ENCODE data around the gene GPD1L. TPM values are rescaled to one million over a fixed set of nuclear protein-coding genes. Genes with fewer than 3 reads are reported as not detected.

The GPD1L gene
- total RNA-seq, 1 donor from 2014 or later, result 77.9 TPM

GRCh38 chr3:32147933-32148332 is 41.5 kb downstream of the GPD1L start:
- Histone ChIP-seq H3K27ac (no peak overlapping the region), H3K9me3 (no peaks in the 10 kb centered on the region), H3K4me1 (peaks cover 14% of the 10 kb centered on the region), H3K4me3 (no peak overlapping the region), H3K27me3 (ENCODE audit: low read depth) (no peaks in the 10 kb centered on the region), H3K36me3 (peaks cover 68% of the 10 kb centered on the region)
- no peak for TF ChIP-seq CTCF (IDR thresholded peaks at IDR 0.05)
- DNase-seq, result no peak
- intact Hi-C loops (cut with DNase I), result no loop called here
- ATAC-seq, result no peak

- H3K27me3 ChIP-seq (ENCODE audit: low read depth), result no peaks in the 10 kb centered on the region
- TF ChIP-seq CTCF (IDR thresholded peaks at IDR 0.05), result no peak
- intact Hi-C loops (cut with DNase I), result no loop called here
Measured at GRCh38 chr3:32148351-32148750, 41.9 kb downstream of the GPD1L start.

GRCh38 chr3:32153414-32154204 is 47.2 kb downstream of the GPD1L start:
- TF ChIP-seq CTCF (IDR thresholded peaks at IDR 0.05), result no peak
- ATAC-seq, result no peak
- DNase-seq, result no peak
- Histone ChIP-seq H3K9me3 (no peaks in the 10 kb centered on the region), H3K4me3 (no peak overlapping the region), H3K36me3 (peaks cover 84% of the 10 kb centered on the region), H3K27ac (no peak overlapping the region), H3K4me1 (no peaks in the 10 kb centered on the region), H3K27me3 (ENCODE audit: low read depth) (no peaks in the 10 kb centered on the region)
- intact Hi-C loops (cut with DNase I), result no loop called here

More at GRCh38 chr3:32148351-32148750, 41.9 kb downstream of the GPD1L start:
- H3K4me1 ChIP-seq, result peaks cover 14% of the 10 kb centered on the region
- H3K9me3 ChIP-seq, result no peaks in the 10 kb centered on the region
- H3K27ac ChIP-seq, result no peak overlapping the region
- no peak overlapping the region for H3K4me3 ChIP-seq
- no peak for ATAC-seq
- no peak for DNase-seq
- H3K36me3 ChIP-seq, result peaks cover 72% of the 10 kb centered on the region

GRCh38 chr3:32154205-32154579 is 47.8 kb downstream of the GPD1L start:
- Histone ChIP-seq H3K4me1 (no peaks in the 10 kb centered on the region), H3K27ac (no peak overlapping the region), H3K27me3 (ENCODE audit: low read depth) (no peaks in the 10 kb centered on the region), H3K9me3 (no peaks in the 10 kb centered on the region), H3K36me3 (peaks cover 84% of the 10 kb centered on the region), H3K4me3 (no peak overlapping the region)
- DNase-seq, result no peak
- TF ChIP-seq CTCF (IDR thresholded peaks at IDR 0.05), result no peak
- intact Hi-C loops (cut with DNase I), result no loop called here
- no peak for ATAC-seq

- ATAC-seq, result no peak
- intact Hi-C loops (cut with DNase I), result no loop called here
- no peaks in the 10 kb centered on the region for H3K27me3 ChIP-seq (ENCODE audit: low read depth)
- H3K4me1 ChIP-seq, result no peaks in the 10 kb centered on the region
- no peak overlapping the region for H3K27ac ChIP-seq
- no peak overlapping the region for H3K4me3 ChIP-seq
- no peak for TF ChIP-seq CTCF (IDR thresholded peaks at IDR 0.05)
- peaks cover 83% of the 10 kb centered on the region for H3K36me3 ChIP-seq
- DNase-seq, result no peak
- H3K9me3 ChIP-seq, result no peaks in the 10 kb centered on the region
Measured at GRCh38 chr3:32155117-32155516, 48.7 kb downstream of the GPD1L start.

Data from lower lobe of right lung (tissue), 2 donors.